Measurements from ENCODE around the gene RHOV.

RHOV gene

GRCh38 chr15:40917585-40917984, 43.6 kb upstream of the RHOV start:
- H3K27ac ChIP-seq, result no peak overlapping the region

GRCh38 chr15:40915679-40916078, 41.6 kb upstream of the RHOV start:
- TF ChIP-seq ZFX (IDR thresholded peaks at IDR 0.05; ENCODE audit: borderline replicate concordance), result no peak
- TF ChIP-seq CTCF (IDR thresholded peaks at IDR 0.05), result no peak
- H3K27ac ChIP-seq, result no peak overlapping the region

More at GRCh38 chr15:40917585-40917984, 43.6 kb upstream of the RHOV start:
- no peak for TF ChIP-seq ZFX (IDR thresholded peaks at IDR 0.05; ENCODE audit: borderline replicate concordance)
- no peak for TF ChIP-seq CTCF (IDR thresholded peaks at IDR 0.05)

- H3K27ac ChIP-seq, result no peak overlapping the region
- TF ChIP-seq ZFX (IDR thresholded peaks at IDR 0.05; ENCODE audit: borderline replicate concordance), result no peak
- no peak for TF ChIP-seq CTCF (IDR thresholded peaks at IDR 0.05)
These were observed 41.2 kb upstream of the RHOV start for GRCh38 chr15:40915116-40915661.

- no peak for TF ChIP-seq ZFX (IDR thresholded peaks at IDR 0.05; ENCODE audit: borderline replicate concordance)
- TF ChIP-seq CTCF (IDR thresholded peaks at IDR 0.05), result peak; percentile 20
- no peak overlapping the region for H3K27ac ChIP-seq
These were observed 40.5 kb upstream of the RHOV start for GRCh38 chr15:40914486-40914885.

GRCh38 chr15:40914013-40914412, 40.0 kb upstream of the RHOV start:
- no peak overlapping the region for H3K27ac ChIP-seq
- TF ChIP-seq CTCF (IDR thresholded peaks at IDR 0.05) (no peak), ZFX (IDR thresholded peaks at IDR 0.05; ENCODE audit: borderline replicate concordance) (no peak)

GRCh38 chr15:40912478-40912877, 38.4 kb upstream of the RHOV start:
- no peak for TF ChIP-seq ZFX (IDR thresholded peaks at IDR 0.05; ENCODE audit: borderline replicate concordance)
- no peak for TF ChIP-seq CTCF (IDR thresholded peaks at IDR 0.05)
- H3K27ac ChIP-seq, result no peak overlapping the region

- TF ChIP-seq CTCF (IDR thresholded peaks at IDR 0.05), result no peak
- no peak for TF ChIP-seq ZFX (IDR thresholded peaks at IDR 0.05; ENCODE audit: borderline replicate concordance)
- no peak overlapping the region for H3K27ac ChIP-seq
These were observed 37.7 kb upstream of the RHOV start for GRCh38 chr15:40911693-40912092.

Measured in 22Rv1 (cell line).